Fibroblast of pulmonary artery (primary cell): ENCODE data around the gene APEH.
A peak's percentile ranks its signal among the peaks of the same experiment; 100 is the strongest.
"Not testable (repeated sequence)": the region's sequence is repeated elsewhere in the genome, so short reads cannot be mapped to it uniquely, and the experiment has no call there.

Experiments
- DNase-seq: peaks from one replicate; pipeline ENCODE4 v3.0.0-alpha.2; 2010; ENCODE audit warnings: low read depth
- H3K4me3 ChIP-seq: replicated peaks from 2 replicates; pipeline ENCODE4 v1.5.1; 2011; ENCODE audit warnings: low read depth, mild to moderate bottlenecking, control low read depth, low read length, moderate library complexity
- TF ChIP-seq, protein P1 (sequence below): IDR thresholded peaks from 2 replicates; pipeline ENCODE4 v1.5.1; 2011; ENCODE audit warnings: mild to moderate bottlenecking, control low read depth, low read length, inconsistent platforms; ENCODE audit errors: missing control alignments

APEH gene

DNA sequence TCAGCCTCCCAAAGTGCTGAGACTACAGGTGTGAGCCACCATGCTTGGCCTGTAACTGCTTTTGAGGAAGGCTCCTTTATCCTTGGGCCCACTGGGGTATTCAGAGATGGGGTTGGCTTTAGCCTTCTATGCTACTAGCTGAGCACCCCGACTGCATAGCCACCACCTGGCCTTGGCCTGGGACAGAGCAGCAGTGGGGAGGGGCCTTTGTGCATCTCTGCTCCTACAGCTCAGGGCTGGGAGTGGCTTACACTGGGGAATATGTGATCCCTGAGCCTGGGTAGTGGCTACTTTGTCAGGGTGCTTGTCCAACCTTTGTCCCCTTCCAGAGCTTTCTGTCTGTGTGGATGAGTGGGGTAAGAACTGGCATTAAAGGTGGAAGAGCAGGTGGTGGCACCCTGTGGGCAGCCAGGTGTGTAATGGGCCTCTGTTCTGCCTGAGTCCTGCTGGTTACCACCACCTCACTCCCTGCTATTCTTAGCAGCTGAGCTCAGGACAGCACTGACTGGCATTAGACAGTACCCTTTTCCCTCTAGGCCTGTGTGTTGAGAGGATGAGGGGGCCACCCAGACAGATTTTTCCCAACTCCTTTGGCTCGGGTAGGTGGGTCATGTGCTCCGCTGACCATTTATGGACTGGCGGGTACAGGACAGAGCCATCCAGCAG lies 21.3 kb downstream of the APEH start:
- H3K4me3 ChIP-seq, DNase-seq: not testable (repeated sequence)

DNA sequence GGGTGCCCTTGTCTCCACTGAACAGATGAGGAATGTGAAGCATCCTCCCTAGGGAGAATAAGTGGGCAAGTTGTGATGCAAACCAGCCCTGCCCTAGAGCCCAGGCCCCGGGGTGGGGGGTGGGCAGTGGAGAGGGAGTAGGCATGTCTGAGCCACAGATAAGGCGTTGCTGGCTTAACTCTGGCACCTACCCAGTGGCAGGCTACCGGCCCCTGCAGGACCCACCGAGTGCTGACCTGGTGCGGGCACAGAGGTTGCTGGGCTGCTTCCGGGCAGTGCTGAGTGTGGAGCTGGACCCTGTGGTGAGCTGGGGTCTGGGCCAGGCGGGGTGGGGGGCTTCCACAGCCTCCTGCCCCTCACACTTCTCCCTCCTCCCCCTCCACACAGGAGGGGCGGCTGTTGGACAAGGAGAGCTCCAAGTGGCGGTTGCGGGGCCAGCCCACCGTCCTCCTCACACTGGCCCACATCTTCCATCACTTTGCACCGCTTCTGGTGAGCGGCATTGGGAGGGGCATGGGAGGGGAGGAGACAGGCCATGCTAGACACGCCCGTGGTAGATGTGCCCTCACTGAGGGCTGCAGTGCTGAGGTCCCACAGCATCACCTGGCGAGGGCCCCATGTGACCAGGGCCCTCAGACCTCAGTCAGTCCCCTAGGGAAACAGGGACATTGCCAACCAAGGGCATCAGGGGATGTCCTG lies 25.3 kb downstream of the APEH start:
- H3K4me3 ChIP-seq, result no peak overlapping the region
- TF ChIP-seq, protein P1, sequence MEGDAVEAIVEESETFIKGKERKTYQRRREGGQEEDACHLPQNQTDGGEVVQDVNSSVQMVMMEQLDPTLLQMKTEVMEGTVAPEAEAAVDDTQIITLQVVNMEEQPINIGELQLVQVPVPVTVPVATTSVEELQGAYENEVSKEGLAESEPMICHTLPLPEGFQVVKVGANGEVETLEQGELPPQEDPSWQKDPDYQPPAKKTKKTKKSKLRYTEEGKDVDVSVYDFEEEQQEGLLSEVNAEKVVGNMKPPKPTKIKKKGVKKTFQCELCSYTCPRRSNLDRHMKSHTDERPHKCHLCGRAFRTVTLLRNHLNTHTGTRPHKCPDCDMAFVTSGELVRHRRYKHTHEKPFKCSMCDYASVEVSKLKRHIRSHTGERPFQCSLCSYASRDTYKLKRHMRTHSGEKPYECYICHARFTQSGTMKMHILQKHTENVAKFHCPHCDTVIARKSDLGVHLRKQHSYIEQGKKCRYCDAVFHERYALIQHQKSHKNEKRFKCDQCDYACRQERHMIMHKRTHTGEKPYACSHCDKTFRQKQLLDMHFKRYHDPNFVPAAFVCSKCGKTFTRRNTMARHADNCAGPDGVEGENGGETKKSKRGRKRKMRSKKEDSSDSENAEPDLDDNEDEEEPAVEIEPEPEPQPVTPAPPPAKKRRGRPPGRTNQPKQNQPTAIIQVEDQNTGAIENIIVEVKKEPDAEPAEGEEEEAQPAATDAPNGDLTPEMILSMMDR, result no peak

DNA sequence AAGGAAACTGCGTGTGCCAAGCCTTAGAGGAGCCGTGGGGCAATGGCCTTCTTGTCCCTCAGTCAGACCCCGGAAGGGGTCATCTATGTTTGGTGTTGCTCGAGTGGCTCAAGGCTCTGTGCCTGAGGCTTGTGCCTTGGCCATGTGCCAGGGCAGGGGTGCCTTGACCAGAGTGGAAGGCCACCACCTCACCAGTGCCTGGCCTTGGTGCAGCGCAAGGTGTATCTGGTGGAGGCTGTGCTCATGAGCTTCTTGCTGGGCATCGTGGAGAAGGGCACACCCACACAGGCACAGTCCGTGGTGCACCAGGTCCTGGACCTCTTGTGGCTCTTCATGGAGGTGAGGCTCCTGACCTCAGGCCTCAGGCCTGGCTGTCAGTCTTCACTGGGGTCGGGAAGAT lies 25.9 kb downstream of the APEH start:
- DNase-seq, result no peak
- TF ChIP-seq, protein P1, result no peak

More for the DNA sequence above, 25.3 kb downstream of the APEH start:
- no peak for DNase-seq

DNA sequence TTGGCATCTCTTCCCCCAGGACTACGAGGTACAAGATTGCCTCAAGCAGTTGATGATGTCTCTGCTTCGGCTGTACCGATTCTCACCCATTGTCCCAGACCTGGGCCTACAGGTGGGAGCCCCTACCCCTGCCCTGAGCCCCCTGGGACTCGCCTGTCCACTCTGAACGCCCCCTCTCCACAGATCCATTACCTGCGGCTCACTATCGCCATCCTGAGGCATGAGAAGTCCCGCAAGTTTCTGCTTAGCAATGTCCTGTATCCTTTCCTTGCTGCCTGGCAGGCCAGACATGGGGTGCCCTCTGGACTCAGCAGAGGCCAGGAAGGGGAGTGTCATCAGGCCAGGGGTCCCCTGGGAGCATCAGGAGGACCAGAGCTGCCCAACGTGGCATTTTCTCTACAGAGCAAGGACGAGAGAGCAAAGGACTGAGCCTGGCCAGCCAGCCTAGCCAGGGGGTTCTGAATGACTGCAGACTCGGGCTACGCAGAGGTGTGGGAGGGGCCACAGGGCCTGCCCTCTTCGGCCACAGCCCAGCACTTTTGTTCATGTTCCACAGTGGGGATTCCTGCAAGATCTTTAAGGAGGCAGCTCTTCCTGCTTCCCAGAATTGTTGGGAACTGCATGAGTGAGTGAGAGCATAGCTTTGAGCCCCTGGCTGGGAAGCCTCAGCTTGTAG lies 26.4 kb downstream of the APEH start:
- TF ChIP-seq, protein P1, result no peak
- no peak overlapping the region for H3K4me3 ChIP-seq
- no peak for DNase-seq

More for the DNA sequence above, 25.9 kb downstream of the APEH start:
- H3K4me3 ChIP-seq, result no peak overlapping the region

DNA sequence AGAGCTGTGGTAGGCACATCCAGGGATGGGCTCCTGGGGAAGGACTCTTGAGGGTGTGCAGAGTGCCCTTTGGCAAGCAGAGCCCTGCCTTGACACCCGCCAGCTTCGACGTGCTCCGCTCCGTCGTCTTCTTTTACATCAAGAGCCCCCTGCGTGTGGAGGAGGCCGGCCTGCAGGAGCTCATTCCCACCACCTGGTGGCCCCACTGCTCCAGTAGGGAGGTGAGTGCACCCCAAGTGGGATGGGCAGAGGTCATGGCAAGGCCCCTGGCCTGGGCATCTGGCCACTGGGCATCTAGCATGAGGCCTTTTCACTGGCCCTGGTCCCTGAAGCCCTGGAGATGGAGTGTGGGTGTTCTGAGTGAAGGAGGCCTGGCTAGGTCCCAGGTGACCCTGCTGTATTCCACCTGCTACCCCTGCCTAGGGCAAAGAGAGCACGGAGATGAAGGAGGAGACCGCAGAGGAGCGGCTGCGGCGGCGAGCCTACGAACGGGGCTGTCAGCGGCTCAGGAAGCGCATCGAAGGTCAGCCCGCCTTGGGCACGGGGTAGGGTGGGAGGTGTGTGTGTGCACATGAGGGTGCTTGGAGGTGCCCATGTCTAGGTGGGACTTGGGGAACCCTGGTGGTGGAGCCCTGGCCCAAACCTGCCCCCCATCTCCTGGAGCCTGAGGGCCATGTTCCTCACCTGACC lies 27.4 kb downstream of the APEH start:
- TF ChIP-seq, protein P1, result peak; percentile 56
- no peak for DNase-seq

DNA sequence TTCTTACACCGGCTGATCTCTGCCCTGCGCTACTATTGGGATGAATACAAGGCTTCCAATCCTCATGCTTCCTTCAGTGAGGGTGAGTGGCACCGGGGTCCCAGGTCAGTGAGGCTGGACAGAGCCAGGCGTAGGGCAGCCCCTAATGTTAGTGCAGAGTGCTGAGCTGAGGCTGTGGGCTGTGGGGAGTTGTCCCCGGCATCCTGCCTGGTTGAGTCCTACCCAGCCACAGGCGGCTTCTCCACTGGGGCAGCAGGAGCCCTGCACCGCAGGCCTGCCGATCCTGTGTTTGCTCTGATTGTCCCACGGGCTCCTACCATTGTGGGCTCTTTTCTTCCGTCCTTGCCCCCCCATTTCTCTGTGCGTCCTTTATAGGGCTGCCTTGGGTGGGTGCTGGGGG lies 28.5 kb downstream of the APEH start:
- H3K4me3 ChIP-seq, result no peak overlapping the region
- no peak for DNase-seq
- TF ChIP-seq, protein P1, result no peak

More for the DNA sequence above, 27.4 kb downstream of the APEH start:
- no peak overlapping the region for H3K4me3 ChIP-seq

DNA sequence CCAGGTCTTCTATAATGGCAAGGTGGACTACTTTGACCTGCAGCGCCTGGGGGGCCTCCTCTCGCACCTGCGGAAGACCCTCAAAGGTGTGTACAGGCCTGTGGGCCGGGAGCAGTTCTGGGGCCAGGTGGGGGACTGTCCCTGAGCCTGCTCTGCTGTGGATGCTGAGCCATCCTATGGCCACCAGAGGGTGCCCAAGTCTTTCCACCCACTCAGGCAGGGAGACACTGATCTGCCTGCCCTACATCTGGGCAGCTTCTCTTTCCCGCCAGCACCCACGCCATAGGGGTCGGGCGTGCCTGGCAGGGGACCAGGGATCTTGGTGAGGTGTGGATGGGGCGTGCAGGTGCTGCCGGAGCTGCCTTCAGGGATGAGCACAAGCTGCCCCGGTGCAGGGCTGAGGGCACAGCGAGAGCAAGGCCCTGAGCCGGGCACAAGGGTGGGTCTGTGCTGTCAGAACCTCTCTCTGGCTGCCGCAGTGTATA lies 29.3 kb downstream of the APEH start:
- TF ChIP-seq, protein P1, result peak; percentile 91
- DNase-seq, result peak; percentile 74
- no peak overlapping the region for H3K4me3 ChIP-seq
